GM23248 (cell line): ENCODE data around the gene USP6NL. TPM values are rescaled to one million over a fixed set of nuclear protein-coding genes. Genes with fewer than 3 reads are reported as not detected.
"Not testable (repeated sequence)": the region's sequence is repeated elsewhere in the genome, so short reads cannot be mapped to it uniquely, and the experiment has no call there.

Source experiments
- DNase-seq: peaks from one replicate; pipeline ENCODE4 v3.0.0-alpha.2; 2015
- H2AFZ ChIP-seq: fragments of 200-600 bp; sonication (generic); 2 replicates; pipeline ENCODE4 v1.6.1; 2016; ENCODE audit warnings: antibody characterized with exemption
- H3F3A ChIP-seq: fragments of 200-600 bp; sonication (generic); 2 replicates; pipeline ENCODE4 v1.6.1; 2016; ENCODE audit warnings: mild to moderate bottlenecking, antibody characterized with exemption, mixed run types; ENCODE audit not compliant: insufficient read depth
- H3K27ac ChIP-seq: fragments of 200-600 bp; sonication (generic); 2 replicates; pipeline ENCODE4 v1.5.1; 2016; ENCODE audit warnings: mild to moderate bottlenecking
- H3K27me3 ChIP-seq: fragments of 200-600 bp; sonication (generic); replicated peaks from 2 replicates; pipeline ENCODE4 v1.6.1; 2016; ENCODE audit warnings: mild to moderate bottlenecking; ENCODE audit not compliant: insufficient read depth
- H3K36me3 ChIP-seq: fragments of 200-600 bp; sonication (generic); 2 replicates; pipeline ENCODE4 v1.6.1; 2016; ENCODE audit warnings: low read depth, mild to moderate bottlenecking
- H3K4me1 ChIP-seq: fragments of 200-600 bp; sonication (generic); 2 replicates; pipeline ENCODE4 v1.6.1; 2016; ENCODE audit warnings: mild to moderate bottlenecking; ENCODE audit not compliant: insufficient read depth
- H3K4me2 ChIP-seq: fragments of 200-600 bp; sonication (generic); one replicate; pipeline ENCODE4 v1.6.1; 2016; ENCODE audit warnings: mild to moderate bottlenecking; ENCODE audit not compliant: unreplicated experiment
- H3K4me3 ChIP-seq: fragments of 200-600 bp; sonication (generic); 2 replicates; pipeline ENCODE4 v1.5.1; 2016; ENCODE audit warnings: mild to moderate bottlenecking
- H3K79me2 ChIP-seq: fragments of 200-600 bp; sonication (generic); 2 replicates; pipeline ENCODE4 v1.6.1; 2016; ENCODE audit warnings: mild to moderate bottlenecking; ENCODE audit not compliant: insufficient read depth
- H3K9ac ChIP-seq: fragments of 200-600 bp; sonication (generic); 2 replicates; pipeline ENCODE4 v1.6.1; 2016; ENCODE audit warnings: mild to moderate bottlenecking
- H3K9me2 ChIP-seq: fragments of 200-600 bp; sonication (generic); 2 replicates; pipeline ENCODE4 v1.6.1; 2016; ENCODE audit warnings: mixed run types, mild to moderate bottlenecking, moderate library complexity; ENCODE audit not compliant: insufficient read depth
- H3K9me3 ChIP-seq: fragments of 200-600 bp; sonication (generic); one replicate; pipeline ENCODE4 v1.6.1; 2017; ENCODE audit warnings: low read depth
- H4K20me1 ChIP-seq: fragments of 200-600 bp; sonication (generic); 2 replicates; pipeline ENCODE4 v1.6.0; 2016; ENCODE audit not compliant: insufficient read depth
- EZH2 ChIP-seq: fragments of 200-600 bp; sonication (generic); IDR thresholded peaks from 2 replicates; pipeline ENCODE4 v1.6.1; 2018; ENCODE audit warnings: antibody characterized with exemption, mild to moderate bottlenecking; ENCODE audit not compliant: insufficient read depth, poor library complexity, severe bottlenecking
- EZH2phosphoT487 ChIP-seq: fragments of 200-600 bp; sonication (generic); IDR thresholded peaks from 2 replicates; pipeline ENCODE4 v1.6.1; 2018; ENCODE audit warnings: antibody characterized with exemption, moderate library complexity, mild to moderate bottlenecking, low read depth; ENCODE audit not compliant: insufficient read depth
- WGBS, 2 experiments: methylation state at CpG; one replicate each; pipeline ENCODE4 v1.1.6; 2015 to 2017; ENCODE audit warnings: low lambda C conversion rate in 2 of 2, low coverage in 1 of 2; ENCODE audit errors: missing lambda C conversion rate in 2 of 2; 5-methylcytosine and 5-hydroxymethylcytosine counted together
- in situ Hi-C: fragments of 300-500 bp; cut with MboI; formaldehyde crosslinking; loops from 2 replicates; pipeline ENCODE4 v1.15.0; 2020
- polyA plus RNA-seq: library from polyadenylated mRNA; unstranded; fragments of >200 nt; fragmentation: Nextera tagmentation; extraction: Ambion mirVana; gene quantifications from 2 replicates; pipeline ENCODE4 v1.2.1, GENCODE V29; 2016
- total RNA-seq: library from RNA; depleted of rRNA; stranded (reverse); fragments of >200 nt; shearing (Covaris generic); gene quantifications from 2 replicates; pipeline ENCODE4 v1.2.3, GENCODE V29; 2014

Gene USP6NL
- total and polyA plus RNA-seq, 2 experiments from 2014 or later = 4.4 to 9.2 TPM

- Histone ChIP-seq H2AFZ (no peak overlapping the region), H3K9me2 (no peaks in the 10 kb centered on the region), H3K4me2 (no peak overlapping the region), H4K20me1 (no peaks in the 10 kb centered on the region), H3K79me2 (no peaks in the 10 kb centered on the region), H3K4me3 (no peak overlapping the region), H3K9me3 (no peaks in the 10 kb centered on the region), H3K27me3 (no peaks in the 10 kb centered on the region), H3F3A (no peaks in the 10 kb centered on the region), H3K36me3 (no peaks in the 10 kb centered on the region), H3K9ac (no peak overlapping the region), H3K4me1 (no peaks in the 10 kb centered on the region), H3K27ac (no peak overlapping the region)
- TF ChIP-seq EZH2 (no peak), EZH2phosphoT487 (no peak)
- DNase-seq = no peak
- in situ Hi-C loops = no loop called here
- 63 to 73% methylated on average over 16 of the region's 16 CpGs for WGBS, 2 experiments
Observed at GRCh38 chr10:11441151-11441535, 170.3 kb downstream of the USP6NL start.

DNA sequence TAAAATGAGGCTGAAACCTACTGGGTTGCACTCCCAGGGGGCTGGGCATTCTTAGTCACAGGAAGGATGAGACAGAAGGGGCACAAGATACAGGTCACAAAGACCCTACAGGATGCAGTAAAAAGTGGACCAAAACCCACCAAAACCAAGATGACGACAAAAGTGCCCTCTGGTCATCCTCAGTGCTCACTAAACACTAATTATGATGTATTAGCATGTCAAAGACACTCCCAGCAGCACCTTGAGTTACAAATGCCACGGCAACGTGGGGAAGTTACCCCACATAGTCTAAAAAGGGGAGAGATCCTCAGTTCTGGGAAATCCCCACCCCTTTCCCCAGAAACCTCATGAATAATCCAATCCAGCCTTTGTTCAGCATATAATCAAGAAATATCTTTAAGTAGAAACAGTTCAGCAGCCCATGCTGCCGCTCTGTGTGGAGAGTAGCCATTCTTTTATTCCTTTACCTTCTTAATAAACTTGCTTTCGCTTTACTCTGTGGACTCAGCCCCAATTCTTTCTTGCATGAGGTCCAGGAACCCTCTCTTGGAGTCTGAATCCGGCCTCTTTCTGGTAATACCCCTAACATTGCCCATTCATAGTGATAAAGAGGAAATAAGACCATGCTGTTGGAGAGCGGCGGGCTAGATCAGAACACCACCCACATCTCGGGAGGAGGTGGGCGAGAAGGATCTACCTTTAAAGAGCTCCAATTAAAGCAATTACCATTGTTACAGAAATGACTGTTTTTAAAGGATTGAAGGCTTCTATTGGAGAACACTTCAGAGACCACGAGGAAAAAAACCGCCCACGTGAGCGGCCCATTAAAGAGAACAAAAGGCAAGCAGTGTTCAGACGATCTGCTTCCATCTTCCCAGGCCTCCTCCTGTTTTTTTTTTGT is 170.9 kb downstream of the USP6NL start:
- Histone ChIP-seq H3K4me2 (no peak overlapping the region), H3K9ac (no peak overlapping the region), H3K4me1 (no peaks in the 10 kb centered on the region), H4K20me1 (no peaks in the 10 kb centered on the region), H3K9me2 (no peaks in the 10 kb centered on the region), H3K36me3 (no peaks in the 10 kb centered on the region), H3K27me3 (no peaks in the 10 kb centered on the region), H3K9me3 (no peaks in the 10 kb centered on the region), H3K27ac (no peak overlapping the region), H2AFZ (no peak overlapping the region), H3F3A (no peaks in the 10 kb centered on the region), H3K79me2 (no peaks in the 10 kb centered on the region), H3K4me3 (no peak overlapping the region)
- WGBS, 2 experiments = 52 to 57% methylated on average over 15 of the region's 15 CpGs
- no peak for DNase-seq
- in situ Hi-C loops = no loop called here
- TF ChIP-seq EZH2phosphoT487 = no peak
- TF ChIP-seq EZH2 = no peak

DNA sequence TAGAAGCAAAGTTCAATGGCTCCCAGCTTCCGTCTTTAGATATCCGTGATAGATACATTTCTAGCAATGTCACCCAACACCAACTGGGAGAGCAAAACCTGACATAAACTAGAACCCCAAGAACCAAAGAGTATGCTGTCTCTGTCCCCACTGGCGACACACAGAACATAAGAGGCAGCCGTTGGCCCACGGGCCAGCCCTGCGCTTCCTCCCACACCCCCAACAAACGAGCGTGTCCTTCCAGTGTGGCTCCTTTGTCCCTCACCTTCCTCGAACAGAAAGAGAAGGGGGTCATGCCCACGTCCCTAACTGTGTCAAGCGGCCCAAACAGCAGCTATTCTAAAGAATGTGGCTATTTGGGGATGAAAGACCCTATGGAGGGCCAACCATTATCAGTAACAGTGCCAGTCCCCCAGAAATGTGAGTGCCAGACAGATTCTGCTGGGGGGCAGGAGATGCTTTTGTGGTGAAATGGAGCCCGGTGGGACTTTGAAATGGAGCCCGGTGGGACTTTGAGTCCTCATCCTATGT is 171.9 kb downstream of the USP6NL start:
- no peaks in the 10 kb centered on the region for H3K27me3 ChIP-seq
- TF ChIP-seq EZH2phosphoT487 = no peak
- no peak for TF ChIP-seq EZH2
- no peak for DNase-seq
- no peaks in the 10 kb centered on the region for H3K79me2 ChIP-seq
- H4K20me1 ChIP-seq = no peaks in the 10 kb centered on the region
- H3K9ac ChIP-seq = no peak overlapping the region
- no peaks in the 10 kb centered on the region for H3F3A ChIP-seq
- no peak overlapping the region for H3K27ac ChIP-seq
- H3K4me1 ChIP-seq = no peaks in the 10 kb centered on the region
- no peaks in the 10 kb centered on the region for H3K36me3 ChIP-seq
- H3K4me3 ChIP-seq = no peak overlapping the region
- in situ Hi-C loops = no loop called here
- H3K9me2 ChIP-seq = no peaks in the 10 kb centered on the region
- no peaks in the 10 kb centered on the region for H3K9me3 ChIP-seq
- 60 to 61% methylated on average over 13 of the region's 13 CpGs for WGBS, 2 experiments
- H2AFZ ChIP-seq = no peak overlapping the region
- H3K4me2 ChIP-seq = no peak overlapping the region

GRCh38 chr10:11437391-11438142 is 173.9 kb downstream of the USP6NL start:
- H3K4me1 ChIP-seq = no peaks in the 10 kb centered on the region
- in situ Hi-C loops = no loop called here
- no peaks in the 10 kb centered on the region for H3K9me3 ChIP-seq
- no peaks in the 10 kb centered on the region for H3F3A ChIP-seq
- DNase-seq = no peak
- 61 to 72% methylated on average over 25 of the region's 26 CpGs for WGBS, 2 experiments
- no peak overlapping the region for H3K4me2 ChIP-seq
- H3K27me3 ChIP-seq = no peaks in the 10 kb centered on the region
- H3K36me3 ChIP-seq = no peaks in the 10 kb centered on the region
- H3K9me2 ChIP-seq = no peaks in the 10 kb centered on the region
- no peak overlapping the region for H3K27ac ChIP-seq
- H3K9ac ChIP-seq = no peak overlapping the region
- H4K20me1 ChIP-seq = no peaks in the 10 kb centered on the region
- no peak overlapping the region for H3K4me3 ChIP-seq
- H3K79me2 ChIP-seq = no peaks in the 10 kb centered on the region
- TF ChIP-seq EZH2 (no peak), EZH2phosphoT487 (no peak)
- no peak overlapping the region for H2AFZ ChIP-seq

DNA sequence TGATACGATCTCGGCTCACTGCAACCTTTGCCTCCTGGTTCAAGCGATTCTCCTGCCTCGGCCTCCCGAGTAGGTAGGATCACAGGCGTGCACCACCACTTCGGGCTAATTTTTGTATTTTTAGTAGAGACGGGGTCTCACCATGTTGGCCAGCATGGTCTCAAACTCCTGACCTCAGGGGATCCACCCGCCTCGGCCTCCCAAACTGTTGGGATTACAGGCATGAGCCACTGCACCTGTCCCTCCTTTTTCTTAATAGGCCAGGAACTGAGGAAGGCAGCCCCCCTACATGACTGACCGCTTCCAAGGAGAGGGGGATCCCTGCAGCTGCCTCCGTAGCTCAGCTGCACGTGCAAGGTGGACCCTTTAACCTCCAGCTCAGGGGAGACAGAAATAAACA is 175.0 kb downstream of the USP6NL start:
- H2AFZ ChIP-seq, in situ Hi-C loops: not testable (repeated sequence)
- 51 to 52% methylated on average over 13 of the region's 13 CpGs for WGBS, 2 experiments

More for the DNA sequence above, 175.0 kb downstream of the USP6NL start:
- H3K4me3 ChIP-seq, H3K4me1 ChIP-seq, H3K9me2 ChIP-seq, H3K79me2 ChIP-seq, H3K27me3 ChIP-seq, H3K9ac ChIP-seq, H3K36me3 ChIP-seq, H3K27ac ChIP-seq, H3F3A ChIP-seq, DNase-seq, H3K9me3 ChIP-seq, H4K20me1 ChIP-seq, H3K4me2 ChIP-seq: not testable (repeated sequence)
